Mucosa of descending colon (tissue), 3 donors: ENCODE data around the gene ITGAE. TPM values are rescaled to one million over a fixed set of nuclear protein-coding genes. Genes with fewer than 3 reads are reported as not detected.

ENCODE experiments used
- ATAC-seq: fragments of 200-7000 bp; cut with Tn5 transposase; one replicate; pipeline ENCODE4 v1.9.1; 2020; ENCODE audit warnings: mild to moderate bottlenecking, moderate library complexity
- DNase-seq, 3 donors: peaks; one replicate each; pipeline ENCODE4 v3.0.0-alpha.2; 2020
- H3K36me3 ChIP-seq: fragments of 200-600 bp; one replicate; pipeline ENCODE4 v1.8.0; 2021; ENCODE audit warnings: low read depth, mild to moderate bottlenecking
- H3K4me1 ChIP-seq: fragments of 200-600 bp; one replicate; pipeline ENCODE4 v1.8.0; 2021; ENCODE audit warnings: low read depth, mild to moderate bottlenecking
- H3K4me3 ChIP-seq: fragments of 200-600 bp; one replicate; pipeline ENCODE4 v1.8.0; 2021; ENCODE audit warnings: mild to moderate bottlenecking
- H3K9me3 ChIP-seq: fragments of 200-600 bp; one replicate; pipeline ENCODE4 v1.8.0; 2021; ENCODE audit warnings: mild to moderate bottlenecking
- intact Hi-C, 2 donors: fragments of 100-400 bp; cut with DNase I in 1 of 2; cut with micrococcal nuclease in 1 of 2; formaldehyde crosslinking; loops; one replicate each; pipeline versions ENCODE4 v1.11.0 to v1.11.1; 2022; cut with DNase I, micrococcal nuclease
- long read RNA-seq, 2 donors: library from polyadenylated mRNA; unstranded; transcript quantifications; one replicate each; pipeline ENCODE4 v2.0.0, GENCODE V29; 2019 to 2021
- total RNA-seq, 3 donors: library from RNA; stranded (reverse); fragmentation: NEBNext Ultra II Directional in 2 of 3; extraction: Animal tissue kit (Norgen Biotek cat#: 25700) in 2 of 3; gene quantifications; one replicate each; pipeline versions ENCODE4 v1.2.1 to v1.2.4, GENCODE V29; 2021 to 2023
- TF ChIP-seq, protein P1 (sequence below): fragments of 200-600 bp; IDR thresholded peaks from one replicate; pipeline ENCODE4 v1.8.0; 2022; ENCODE audit warnings: antibody characterized with exemption, mild to moderate bottlenecking
- donor health status: DM: no; HTN: no; CAD: no; lungs with moderate emphysema.
- donor health status: DM: no; HTN: no; CAD: no.
- donor health status: DM: no; HTN: yes; CAD: no.

Gene ITGAE, protein sequence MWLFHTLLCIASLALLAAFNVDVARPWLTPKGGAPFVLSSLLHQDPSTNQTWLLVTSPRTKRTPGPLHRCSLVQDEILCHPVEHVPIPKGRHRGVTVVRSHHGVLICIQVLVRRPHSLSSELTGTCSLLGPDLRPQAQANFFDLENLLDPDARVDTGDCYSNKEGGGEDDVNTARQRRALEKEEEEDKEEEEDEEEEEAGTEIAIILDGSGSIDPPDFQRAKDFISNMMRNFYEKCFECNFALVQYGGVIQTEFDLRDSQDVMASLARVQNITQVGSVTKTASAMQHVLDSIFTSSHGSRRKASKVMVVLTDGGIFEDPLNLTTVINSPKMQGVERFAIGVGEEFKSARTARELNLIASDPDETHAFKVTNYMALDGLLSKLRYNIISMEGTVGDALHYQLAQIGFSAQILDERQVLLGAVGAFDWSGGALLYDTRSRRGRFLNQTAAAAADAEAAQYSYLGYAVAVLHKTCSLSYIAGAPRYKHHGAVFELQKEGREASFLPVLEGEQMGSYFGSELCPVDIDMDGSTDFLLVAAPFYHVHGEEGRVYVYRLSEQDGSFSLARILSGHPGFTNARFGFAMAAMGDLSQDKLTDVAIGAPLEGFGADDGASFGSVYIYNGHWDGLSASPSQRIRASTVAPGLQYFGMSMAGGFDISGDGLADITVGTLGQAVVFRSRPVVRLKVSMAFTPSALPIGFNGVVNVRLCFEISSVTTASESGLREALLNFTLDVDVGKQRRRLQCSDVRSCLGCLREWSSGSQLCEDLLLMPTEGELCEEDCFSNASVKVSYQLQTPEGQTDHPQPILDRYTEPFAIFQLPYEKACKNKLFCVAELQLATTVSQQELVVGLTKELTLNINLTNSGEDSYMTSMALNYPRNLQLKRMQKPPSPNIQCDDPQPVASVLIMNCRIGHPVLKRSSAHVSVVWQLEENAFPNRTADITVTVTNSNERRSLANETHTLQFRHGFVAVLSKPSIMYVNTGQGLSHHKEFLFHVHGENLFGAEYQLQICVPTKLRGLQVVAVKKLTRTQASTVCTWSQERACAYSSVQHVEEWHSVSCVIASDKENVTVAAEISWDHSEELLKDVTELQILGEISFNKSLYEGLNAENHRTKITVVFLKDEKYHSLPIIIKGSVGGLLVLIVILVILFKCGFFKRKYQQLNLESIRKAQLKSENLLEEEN
- total RNA-seq = 10 to 100 TPM; 17.2 to 24.1 (median 17.6) TPM
- long read RNA-seq, donor 1, transcript ITGAE-207 (4 exons, 672 nt) = major isoform, 18 of 24 reads
- long read RNA-seq, donor 1, partial matches to known transcripts = 0 of 24 reads
- long read RNA-seq, donor 1, other reads (novel, unspliced or antisense) = 5 of 24 reads
- long read RNA-seq, donor 2, transcript ITGAE-207 (4 exons, 672 nt) = major isoform, 20 of 22 reads
- long read RNA-seq, donor 2, partial matches to known transcripts = 2 of 22 reads
- long read RNA-seq, donor 2, other reads (novel, unspliced or antisense) = 0 of 22 reads

- intact Hi-C loops = no loop called here
- peak; percentile 11 for ATAC-seq
- TF ChIP-seq, protein P1, sequence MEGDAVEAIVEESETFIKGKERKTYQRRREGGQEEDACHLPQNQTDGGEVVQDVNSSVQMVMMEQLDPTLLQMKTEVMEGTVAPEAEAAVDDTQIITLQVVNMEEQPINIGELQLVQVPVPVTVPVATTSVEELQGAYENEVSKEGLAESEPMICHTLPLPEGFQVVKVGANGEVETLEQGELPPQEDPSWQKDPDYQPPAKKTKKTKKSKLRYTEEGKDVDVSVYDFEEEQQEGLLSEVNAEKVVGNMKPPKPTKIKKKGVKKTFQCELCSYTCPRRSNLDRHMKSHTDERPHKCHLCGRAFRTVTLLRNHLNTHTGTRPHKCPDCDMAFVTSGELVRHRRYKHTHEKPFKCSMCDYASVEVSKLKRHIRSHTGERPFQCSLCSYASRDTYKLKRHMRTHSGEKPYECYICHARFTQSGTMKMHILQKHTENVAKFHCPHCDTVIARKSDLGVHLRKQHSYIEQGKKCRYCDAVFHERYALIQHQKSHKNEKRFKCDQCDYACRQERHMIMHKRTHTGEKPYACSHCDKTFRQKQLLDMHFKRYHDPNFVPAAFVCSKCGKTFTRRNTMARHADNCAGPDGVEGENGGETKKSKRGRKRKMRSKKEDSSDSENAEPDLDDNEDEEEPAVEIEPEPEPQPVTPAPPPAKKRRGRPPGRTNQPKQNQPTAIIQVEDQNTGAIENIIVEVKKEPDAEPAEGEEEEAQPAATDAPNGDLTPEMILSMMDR = no peak
- DNase-seq = no peak
- Histone ChIP-seq H3K4me1 (no peaks in the 10 kb centered on the region), H3K4me3 (no peak within 1 kb of the TSS), H3K36me3 (no peaks in the 10 kb centered on the region), H3K9me3 (no peaks in the 10 kb centered on the region)
These were observed at the start of gene ITGAE for GRCh38 chr17:3800362-3801271. ITGAE (minus strand) TSS chr17:3801188; CDS start chr17:3801144, 44 bp downstream.

DNA sequence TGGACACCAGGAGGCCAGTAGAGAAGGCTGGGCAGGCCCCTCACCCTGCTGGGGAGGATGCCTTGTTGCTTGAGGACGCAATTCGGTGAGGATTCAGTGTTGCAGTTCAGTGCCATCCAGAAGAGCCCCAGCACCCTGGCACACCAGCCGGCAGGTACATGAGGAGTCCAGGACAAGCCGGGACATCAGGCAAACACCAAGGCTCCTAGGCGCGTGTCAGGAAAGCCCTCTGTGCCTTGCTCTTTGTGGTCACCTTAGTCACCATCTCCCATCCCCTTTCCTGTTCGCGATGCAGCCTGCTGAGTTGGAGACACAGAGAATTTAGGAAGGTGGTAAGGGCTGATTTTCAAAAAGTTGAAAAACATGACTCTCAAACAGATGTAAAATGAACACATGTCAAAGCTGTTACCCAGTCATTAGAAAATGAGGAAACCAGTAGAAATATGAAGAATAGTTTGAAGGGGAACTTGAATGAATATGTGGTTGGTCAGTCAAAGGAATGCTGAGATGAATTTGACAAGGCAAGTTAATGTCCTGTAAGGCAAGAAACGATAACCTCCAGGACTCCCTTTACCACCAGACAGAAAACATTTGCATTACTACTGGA, 47.3 kb upstream of the ITGAE start:
- Histone ChIP-seq H3K36me3 (no peaks in the 10 kb centered on the region), H3K4me3 (no peak overlapping the region), H3K9me3 (no peaks in the 10 kb centered on the region), H3K4me1 (peaks cover 16% of the 10 kb centered on the region)
- ATAC-seq (no peak), DNase-seq (peak in 2 of 3 donors; percentile 16 to 38)
- intact Hi-C loops = no loop called here
- TF ChIP-seq, protein P1 = no peak

DNA sequence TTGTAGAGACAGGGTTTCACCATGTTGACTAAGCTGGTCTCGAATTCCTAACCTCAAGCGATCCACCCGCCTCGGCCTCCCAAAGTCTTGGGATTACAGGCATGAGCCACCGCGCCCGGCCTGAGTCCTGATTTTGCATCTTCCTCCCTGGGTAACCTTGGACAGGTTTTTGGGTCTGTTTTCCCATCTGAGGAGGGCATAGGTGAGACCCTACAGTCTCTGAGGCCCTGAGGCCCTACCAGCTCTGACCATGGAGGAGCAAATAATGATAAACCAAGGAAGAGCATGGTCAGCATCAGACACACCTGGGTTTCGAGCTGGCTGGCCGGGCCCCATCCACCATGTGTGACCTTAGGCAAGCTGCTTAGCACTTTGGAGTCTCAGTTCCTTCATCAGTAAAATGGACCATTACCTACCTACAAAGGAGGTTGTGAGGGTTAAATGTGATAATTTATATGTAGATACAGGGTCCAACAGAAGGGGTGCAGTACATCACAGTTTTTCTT, 46.2 kb upstream of the ITGAE start:
- Histone ChIP-seq H3K4me3 (no peak overlapping the region), H3K4me1 (peaks cover 16% of the 10 kb centered on the region), H3K36me3 (peaks cover 6% of the 10 kb centered on the region), H3K9me3 (no peaks in the 10 kb centered on the region)
- peak in 2 of 3 donors; percentile 19 to 46 for DNase-seq
- TF ChIP-seq, protein P1 = no peak
- intact Hi-C loops = no loop called here
- no peak for ATAC-seq

DNA sequence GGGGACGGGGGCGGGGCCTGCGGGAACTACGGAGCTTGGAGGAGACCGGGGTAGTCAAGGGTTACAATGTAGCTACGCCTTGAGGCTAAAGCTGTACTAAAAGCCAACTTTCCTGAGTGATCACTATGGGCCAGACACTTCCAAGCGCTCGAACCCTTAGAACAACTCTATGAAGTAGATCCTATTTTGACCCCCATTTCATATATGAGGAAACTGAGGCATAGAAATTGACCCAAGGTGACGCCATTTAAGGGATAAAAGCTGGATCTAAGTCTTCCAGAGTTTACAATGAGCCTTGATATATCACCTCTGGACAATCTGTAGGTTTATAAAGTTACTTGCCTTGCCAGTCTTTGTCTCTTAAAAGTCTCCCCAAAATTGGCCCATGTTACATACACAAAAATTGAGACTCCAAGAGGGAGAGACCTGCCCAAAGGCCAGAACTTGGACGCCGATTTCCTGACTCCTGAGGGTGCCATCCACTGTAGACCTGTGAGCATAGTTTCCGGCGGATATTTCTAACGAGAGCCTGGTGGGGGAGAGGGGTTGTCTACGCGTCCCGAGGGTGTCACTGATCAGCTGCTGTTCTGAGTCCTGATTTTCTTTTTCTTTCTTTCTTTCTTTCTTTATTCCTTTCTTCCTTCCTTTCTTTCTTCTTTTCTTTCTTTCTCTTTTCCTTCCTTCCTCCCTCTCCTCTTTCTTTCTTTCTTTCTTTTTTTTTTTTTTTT, 45.6 kb upstream of the ITGAE start:
- no peak for ATAC-seq

More for the DNA sequence above, 45.6 kb upstream of the ITGAE start:
- intact Hi-C loops = no loop called here
- Histone ChIP-seq H3K4me1 (peaks cover 16% of the 10 kb centered on the region), H3K36me3 (peaks cover 9% of the 10 kb centered on the region), H3K9me3 (no peaks in the 10 kb centered on the region), H3K4me3 (no peak overlapping the region)
- TF ChIP-seq, protein P1 = no peak
- DNase-seq = peak in 2 of 3 donors; percentile 24 to 40
